Raji (cell line): ENCODE measurements around the gene GCNT3.

Source experiments
- POLR2A ChIP-seq: IDR thresholded peaks from 2 replicates; pipeline ENCODE4 v1.6.1; 2011; ENCODE audit warnings: low read depth, low read length, control low read depth; ENCODE audit not compliant: insufficient read depth

GCNT3 gene

DNA sequence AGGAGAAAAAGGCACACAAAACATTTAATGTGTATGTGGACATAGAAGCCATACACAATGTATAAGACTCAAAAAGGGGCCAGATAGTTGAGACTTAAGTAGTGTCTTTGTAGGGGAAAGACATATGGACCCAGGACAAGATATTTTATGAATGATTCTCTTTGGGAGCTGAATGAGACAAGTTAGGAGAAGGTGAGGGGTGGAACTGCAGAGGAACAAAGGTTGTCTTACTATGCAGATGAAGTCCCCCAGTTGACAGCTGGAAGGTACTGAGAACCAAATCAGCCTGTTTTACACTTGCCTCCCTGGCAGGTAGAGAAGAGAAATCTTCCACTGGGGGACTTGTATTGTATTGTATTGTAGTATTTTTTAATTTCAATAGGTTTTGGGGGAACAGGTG lies 14.9 kb upstream of the GCNT3 start:
- TF ChIP-seq POLR2A = no peak

DNA sequence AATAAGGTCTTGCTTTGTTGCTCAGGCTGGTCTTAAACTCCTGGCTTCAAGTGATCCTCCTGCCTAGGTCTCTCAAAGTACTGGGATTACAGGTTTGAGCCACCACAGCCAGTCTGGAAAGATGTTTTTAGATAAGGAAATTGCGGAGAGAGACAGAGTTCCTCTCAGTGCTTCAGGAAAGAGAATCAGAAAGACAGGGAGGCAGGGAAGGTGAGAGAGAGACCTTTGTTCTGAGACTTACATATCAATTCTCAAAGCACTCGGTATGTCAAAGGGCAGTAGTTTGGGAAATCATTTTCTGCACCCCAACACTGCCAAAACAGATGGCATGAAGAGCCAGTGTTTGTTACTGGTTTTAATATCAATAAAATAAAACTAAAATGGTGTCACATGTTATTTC lies 13.1 kb upstream of the GCNT3 start:
- TF ChIP-seq POLR2A = no peak

DNA sequence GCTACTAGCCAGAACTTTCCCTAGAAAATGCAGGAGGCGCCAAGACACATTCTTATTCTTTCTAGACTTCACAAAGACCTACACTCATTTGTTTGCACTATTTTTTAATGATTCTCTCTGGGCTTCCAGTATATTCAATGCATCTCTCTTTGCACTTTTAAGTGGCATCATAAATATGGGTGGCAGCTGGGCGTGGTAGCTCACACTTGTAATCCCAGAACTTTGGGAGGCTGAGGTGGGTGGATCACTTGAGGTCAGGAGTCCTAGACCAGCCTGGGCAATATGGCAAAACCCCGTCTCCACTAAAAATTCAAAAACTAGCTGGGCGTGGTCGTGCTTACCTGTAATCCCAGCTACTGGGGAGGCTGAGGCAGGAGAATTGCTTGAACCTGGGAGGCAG lies 5.6 kb upstream of the GCNT3 start:
- no peak for TF ChIP-seq POLR2A

DNA sequence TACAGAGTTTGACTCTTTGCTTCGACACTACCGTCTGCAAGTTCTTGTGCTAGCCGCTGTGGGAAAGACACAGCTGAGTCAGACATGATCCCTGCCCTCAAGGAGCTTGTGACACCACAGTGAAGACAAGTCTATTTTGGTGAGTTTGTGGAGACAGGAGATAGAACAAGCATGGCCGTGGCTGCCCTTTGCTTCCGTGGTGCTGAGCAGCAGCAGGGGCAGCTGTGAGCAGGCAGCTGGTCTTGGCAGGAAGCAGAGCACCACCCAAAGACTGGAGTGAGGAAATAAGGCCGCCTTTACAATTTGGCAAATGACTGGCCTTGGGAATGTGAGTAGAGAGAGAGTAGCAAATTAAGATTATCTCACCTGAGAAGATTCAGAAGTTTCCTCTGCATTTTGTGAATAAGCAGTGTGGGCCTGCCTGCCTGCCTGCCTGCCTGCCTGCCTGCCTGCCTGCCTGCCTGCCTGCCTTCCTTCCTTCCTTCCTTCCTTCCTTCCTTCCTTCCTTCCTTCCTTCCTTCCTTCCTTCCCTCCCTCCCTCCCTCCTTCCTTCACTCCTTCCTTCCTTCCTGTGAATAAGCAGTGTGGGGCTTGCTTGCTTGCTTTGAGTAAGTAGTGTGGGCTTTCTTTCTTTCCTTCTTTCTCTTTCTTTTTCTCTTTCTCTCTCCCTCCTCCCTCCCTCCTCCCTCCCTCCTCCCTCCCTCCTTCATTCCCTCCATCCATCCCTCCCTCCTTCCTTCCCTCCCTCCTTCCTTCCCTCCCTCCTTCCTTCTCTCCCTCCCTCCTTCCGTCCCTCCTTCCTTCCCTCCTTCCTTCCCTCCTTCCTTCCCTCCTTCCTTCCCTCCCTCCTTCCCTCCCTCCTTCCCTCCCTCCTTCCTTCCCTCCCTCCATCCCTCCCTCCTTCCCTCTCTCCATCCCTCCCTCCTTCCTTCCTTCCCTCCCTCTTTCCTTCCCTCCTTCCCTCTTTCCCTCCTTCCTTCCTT lies 1.6 kb upstream of the GCNT3 start:
- no peak for TF ChIP-seq POLR2A

DNA sequence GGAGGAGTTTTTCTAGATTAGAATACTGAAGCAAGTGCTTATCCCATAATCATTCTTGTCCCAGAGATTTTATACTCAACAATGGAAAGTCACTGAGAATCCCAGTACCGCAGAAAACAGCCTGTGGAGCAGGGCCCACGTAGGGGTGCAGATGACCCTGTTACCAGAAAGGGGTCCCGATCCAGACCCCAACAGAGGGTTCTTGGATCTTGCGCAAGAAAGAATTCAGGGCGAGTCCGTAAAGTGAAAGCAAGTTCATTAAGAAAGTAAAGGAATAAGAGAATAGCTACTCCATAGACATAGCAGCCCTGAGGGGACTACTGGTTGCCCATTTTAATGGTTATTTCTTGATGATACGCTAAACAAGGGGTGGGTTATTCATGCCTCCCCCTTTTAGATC lies 2.6 kb downstream of the GCNT3 start:
- no peak for TF ChIP-seq POLR2A

DNA sequence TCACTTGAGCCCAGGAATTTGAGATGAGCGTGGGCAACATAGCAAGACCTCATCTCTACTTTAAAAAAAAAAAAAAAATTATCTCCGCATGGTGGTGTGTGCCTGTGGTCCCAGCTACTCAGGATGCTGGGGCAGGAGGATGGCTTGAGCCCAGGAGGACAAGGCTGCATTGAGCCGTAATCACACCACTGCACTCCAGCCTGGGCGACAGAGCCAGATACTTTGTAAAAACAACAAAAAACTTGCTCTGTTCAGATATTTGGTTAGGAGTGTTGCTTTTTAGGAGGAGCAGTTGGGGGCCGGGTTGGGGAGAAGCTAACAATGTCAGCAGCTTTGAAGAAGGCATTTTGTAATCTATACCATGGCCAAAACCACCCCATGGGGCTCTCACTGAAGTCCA lies 4.1 kb downstream of the GCNT3 start:
- TF ChIP-seq POLR2A = no peak

DNA sequence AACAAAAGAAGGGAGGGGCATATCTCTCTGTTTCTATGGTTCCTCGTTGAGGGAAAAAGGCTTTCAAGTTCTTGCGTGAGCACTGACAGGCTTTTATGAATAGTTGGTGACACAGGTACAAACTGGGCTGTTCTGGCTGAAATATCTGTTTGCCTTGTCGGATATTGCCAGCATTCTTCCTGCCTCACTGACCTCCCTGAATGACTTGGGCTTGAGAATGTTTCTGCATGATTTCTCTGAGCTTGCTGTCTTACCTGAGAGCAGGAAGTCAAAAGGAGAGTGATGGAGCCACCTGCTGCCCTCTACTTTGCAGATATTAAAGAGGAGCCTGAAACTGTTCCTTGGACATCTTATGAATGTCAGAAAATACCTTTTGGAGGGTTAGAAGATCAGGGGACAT lies 4.8 kb downstream of the GCNT3 start:
- no peak for TF ChIP-seq POLR2A

DNA sequence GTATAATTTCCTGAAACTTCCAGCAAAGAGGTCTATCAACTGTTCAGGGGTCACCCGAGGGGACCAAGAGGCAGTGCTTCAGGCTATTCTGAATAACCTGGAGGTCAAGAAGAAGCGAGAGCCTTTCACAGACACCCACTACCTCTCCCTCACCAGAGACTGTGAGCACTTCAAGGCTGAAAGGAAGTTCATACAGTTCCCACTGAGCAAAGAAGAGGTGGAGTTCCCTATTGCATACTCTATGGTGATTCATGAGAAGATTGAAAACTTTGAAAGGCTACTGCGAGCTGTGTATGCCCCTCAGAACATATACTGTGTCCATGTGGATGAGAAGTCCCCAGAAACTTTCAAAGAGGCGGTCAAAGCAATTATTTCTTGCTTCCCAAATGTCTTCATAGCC lies 6.8 kb downstream of the GCNT3 start:
- TF ChIP-seq POLR2A = no peak

DNA sequence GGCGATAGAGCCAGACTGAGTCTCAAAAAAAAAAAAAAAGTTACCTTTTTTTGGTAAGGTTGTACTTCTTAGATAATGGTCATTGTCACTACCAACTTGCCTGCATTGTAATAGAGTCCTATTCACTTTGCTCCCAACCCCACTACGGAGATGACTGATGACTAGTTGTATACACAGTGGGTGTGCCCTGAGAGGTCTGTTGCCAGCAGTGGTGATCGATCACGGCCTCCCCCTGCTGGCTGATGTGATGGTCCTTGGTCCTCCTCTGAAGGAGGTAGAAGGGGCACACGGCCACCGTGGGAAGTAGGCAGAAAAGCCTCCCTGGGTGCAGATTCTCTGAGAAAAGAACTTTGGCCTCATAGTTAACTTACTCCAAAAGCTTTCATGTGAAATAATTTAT lies 10.7 kb downstream of the GCNT3 start:
- TF ChIP-seq POLR2A = no peak

DNA sequence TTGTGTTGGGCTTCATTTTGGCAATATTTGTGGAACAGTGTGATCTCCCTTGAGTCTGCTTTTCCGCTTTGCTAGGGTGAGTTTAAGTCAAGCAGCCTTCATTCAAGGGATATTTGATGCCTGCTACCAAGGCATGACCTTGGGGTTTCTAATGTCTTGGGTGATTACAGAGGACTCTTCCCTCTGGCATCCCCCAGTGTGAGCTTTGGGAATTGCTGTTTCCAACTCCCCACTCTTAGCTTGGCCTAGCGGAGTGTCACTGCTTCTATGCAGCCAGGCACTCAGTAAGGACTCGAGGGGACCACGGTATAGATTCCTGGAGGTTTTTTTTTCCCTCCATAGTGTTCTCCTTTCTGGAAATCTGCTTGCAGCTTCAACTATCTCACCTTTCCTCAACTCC lies 21.1 kb downstream of the GCNT3 start:
- no peak for TF ChIP-seq POLR2A

DNA sequence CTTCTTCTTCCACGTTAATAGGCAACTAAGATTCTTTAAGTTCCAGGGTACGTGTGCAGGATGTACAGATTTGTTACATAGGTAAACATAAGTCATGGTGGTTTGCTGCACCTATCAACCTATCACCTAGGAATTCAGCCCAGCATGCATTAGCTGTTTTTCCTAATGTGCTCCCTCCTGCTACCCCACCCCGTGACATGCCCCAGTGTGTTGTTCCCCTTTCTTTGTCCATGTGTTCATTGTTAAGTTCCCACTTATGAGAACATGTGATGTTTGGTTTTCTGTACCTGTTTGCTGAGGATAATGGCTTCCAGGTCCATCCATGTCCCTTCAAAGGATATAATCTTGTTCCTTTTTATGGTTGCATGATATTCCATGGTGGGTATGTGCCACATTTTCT lies 24.6 kb downstream of the GCNT3 start:
- no peak for TF ChIP-seq POLR2A

DNA sequence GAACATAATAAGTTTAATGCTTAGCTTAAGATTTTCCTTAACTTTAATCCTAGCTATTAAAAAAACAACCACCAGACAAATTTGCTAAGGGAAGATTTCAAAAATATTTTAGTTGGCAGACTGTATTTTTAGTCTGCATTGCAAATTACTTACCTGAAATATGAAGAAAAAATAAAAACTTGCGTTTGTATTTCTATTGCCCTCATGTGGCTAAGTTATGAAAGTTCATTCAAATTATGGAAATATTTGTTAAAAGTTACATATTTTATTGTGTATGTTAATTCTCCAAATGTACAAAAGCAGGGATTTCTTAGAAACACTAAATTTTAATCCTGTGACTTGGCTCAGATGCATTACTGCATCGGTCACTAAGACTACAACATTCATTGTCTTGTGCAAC lies 30.8 kb downstream of the GCNT3 start:
- no peak for TF ChIP-seq POLR2A

DNA sequence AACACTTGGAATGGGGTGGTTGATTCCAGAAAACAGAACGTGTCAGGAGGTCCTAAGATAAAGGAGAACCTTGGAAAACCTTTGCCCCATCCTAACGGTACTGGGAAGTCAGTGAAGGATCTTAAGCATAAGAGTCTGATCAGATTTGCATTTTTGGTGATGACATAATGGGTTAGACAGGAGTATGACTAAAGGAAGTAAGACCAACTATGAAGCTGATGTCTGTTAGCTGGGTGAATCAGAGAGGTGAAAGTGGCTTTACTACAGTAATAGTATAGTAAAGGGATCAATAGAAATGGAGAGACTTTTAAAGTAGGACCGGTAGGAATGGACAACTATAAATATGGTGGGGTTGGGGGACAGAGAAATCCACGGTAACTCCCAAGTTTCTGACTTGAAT lies 33.2 kb downstream of the GCNT3 start:
- TF ChIP-seq POLR2A = no peak

DNA sequence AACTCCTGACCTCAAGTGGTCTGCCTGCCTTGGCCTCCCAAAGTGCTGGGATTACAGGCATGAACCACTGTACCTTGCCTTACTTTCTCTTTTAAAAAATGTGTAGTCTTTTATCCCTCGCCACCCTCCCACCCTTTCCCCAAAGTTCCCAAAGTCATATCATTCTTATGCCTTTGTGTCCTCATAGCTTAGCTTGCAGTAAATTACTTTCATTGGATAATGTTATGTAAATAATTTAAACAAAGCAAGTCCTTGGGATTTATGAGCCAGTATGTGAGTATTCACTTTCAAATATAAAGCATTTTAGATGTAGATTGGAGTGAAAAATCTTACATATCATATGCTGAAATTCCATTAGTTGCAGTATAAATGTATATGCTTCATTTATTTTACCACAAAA lies 34.7 kb downstream of the GCNT3 start:
- TF ChIP-seq POLR2A = no peak

DNA sequence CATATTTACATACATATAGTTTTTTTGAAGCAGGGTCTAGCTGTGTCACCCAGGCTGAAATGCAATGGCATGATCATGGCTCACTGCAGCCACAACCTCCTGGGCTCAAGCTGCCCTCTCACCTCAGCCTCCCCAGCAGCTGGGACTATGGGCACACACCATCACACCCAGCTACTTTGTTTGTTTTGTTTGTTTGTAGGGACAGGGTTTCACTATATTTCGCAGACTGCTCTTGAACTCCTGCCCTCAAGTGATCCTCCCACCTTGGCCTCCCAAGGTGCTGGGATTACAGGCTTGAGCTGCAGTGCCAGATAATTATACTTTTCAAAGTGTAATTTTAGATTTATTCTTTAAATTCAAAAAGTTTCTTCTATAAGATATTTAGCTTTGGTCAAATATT lies 35.5 kb downstream of the GCNT3 start:
- no peak for TF ChIP-seq POLR2A

DNA sequence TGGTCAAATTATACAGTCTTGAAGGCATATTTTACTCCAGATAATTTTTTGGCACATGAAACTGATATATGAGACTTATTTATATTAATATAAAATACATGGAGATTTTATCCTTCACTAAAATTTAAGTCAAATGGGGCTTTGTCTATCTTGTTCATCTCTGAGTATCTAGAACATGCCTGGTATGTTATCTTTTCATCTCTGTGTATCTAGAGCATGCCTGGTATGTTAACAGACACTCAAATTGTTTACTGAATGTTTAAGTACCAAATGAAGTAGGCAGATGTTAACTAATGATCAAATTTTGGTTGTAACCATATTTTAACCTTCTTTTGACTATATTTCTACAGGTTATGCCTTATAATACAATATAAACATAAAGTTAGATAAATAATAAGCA lies 38.0 kb downstream of the GCNT3 start:
- TF ChIP-seq POLR2A = no peak

DNA sequence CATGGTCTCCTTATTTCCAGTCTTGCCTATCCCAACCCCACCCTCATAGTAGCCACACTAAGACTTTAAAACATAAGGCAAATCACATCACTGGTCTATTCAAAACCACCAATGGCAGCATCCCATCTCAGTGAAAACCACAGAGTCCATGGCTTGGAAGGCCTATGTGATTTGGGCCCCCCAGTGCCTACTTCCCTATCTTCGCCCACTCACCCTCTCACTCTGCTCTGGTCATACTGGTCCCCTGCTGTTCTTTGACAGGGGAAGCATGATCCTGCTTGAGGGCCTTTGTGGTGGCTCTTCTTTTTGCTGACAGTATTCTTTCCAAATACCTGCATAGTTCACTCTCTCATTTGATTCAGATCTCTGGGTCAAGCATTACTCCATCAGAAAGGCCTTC lies 42.5 kb downstream of the GCNT3 start:
- TF ChIP-seq POLR2A = no peak

DNA sequence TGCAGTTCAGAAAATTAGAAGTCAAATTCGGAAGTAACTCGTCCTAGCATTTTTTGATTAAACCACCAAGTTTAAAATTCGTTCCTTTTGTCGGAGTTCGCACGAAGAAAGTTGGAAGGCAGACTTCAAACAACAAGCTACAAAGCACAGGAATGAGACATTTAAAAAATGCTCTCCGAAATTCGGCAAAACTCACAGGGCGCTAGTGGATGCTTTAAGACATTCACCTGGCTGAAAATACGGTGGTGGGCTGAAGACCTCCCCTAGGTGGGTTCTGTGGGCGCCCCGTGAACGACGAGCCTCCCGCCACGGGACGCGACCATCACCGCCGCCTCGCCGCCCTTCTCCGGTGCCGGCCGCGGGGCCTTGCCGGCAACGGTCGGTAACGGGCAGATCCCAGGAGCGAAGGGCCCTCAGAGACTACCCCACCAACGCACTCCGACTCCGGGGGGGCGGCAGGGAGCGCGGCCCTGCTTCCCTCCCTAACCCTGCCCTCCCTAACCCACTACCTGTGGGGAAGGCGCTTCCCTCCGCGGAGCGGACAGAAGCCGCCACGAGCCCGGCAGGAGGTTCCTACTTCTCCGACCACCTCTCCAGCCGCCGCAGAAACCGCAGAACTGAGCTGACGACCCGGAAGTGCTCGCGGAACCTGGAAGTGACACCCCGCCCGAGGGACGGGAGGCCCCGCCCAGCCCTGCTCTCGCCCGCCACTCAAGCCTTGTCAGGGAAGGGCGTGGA lies 45.5 kb downstream of the GCNT3 start, which contains the start of gene GTF2A2:
Gene GTF2A2, minus strand, starts transcription at position 619 of the 738 bp plus-strand sequence. CDS start 5,238 bp downstream, outside the sequence.
- TF ChIP-seq POLR2A = peak; percentile 81
